Right ventricle myocardium superior (tissue), 1 donor: ENCODE measurements around the gene OR52K2. TPM values are rescaled to one million over a fixed set of nuclear protein-coding genes. Genes with fewer than 3 reads are reported as not detected.
"Not testable (repeated sequence)": the region's sequence is repeated elsewhere in the genome, so short reads cannot be mapped to it uniquely, and the experiment has no call there.

Experiments
- ATAC-seq: fragments of 200-7000 bp; cut with Tn5 transposase; one replicate; pipeline ENCODE4 v1.9.1; 2020; ENCODE audit warnings: mild to moderate bottlenecking; ENCODE audit not compliant: poor library complexity
- DNase-seq: peaks from one replicate; pipeline ENCODE4 v3.0.0-alpha.2; 2020
- intact Hi-C: fragments of 100-400 bp; cut with DNase I; formaldehyde crosslinking; loops from one replicate; pipeline ENCODE4 v1.11.2; 2022
- long read RNA-seq: library from polyadenylated mRNA; unstranded; transcript quantifications from one replicate; pipeline ENCODE4 v2.0.0, GENCODE V29; 2021
- total RNA-seq: library from RNA; stranded (reverse); fragmentation: NEBNext Ultra II Directional; extraction: Animal tissue kit (Norgen Biotek cat#: 25700); gene quantifications from one replicate; pipeline ENCODE4 v1.2.1, GENCODE V29; 2021
- donor health status: DM: no; HTN: yes; CAD: no; lungs with severe emphysema.

OR52K2 gene
- total RNA-seq, result not detected
- long read RNA-seq, result 0 reads

- DNase-seq, result no peak
- intact Hi-C loops, result no loop called here
- ATAC-seq, result no peak
Measured at GRCh38 chr11:4448995-4449394, at the start of gene OR52K2. Gene OR52K2 (plus strand): TSS chr11:4449295. CDS start chr11:4449340, 45 bp downstream.

GRCh38 chr11:4406206-4406605 lies 42.9 kb upstream of the OR52K2 start:
- intact Hi-C loops, ATAC-seq, DNase-seq: not testable (repeated sequence)

- DNase-seq (no peak), ATAC-seq (no peak)
- intact Hi-C loops, result no loop called here
Measured at GRCh38 chr11:4416306-4416705, 32.8 kb upstream of the OR52K2 start.

GRCh38 chr11:4416816-4417215 lies 32.3 kb upstream of the OR52K2 start:
- DNase-seq, result no peak
- intact Hi-C loops, result no loop called here
- ATAC-seq, result no peak

GRCh38 chr11:4418403-4418802 lies 30.7 kb upstream of the OR52K2 start:
- intact Hi-C loops, result no loop called here
- ATAC-seq (no peak), DNase-seq (no peak)

GRCh38 chr11:4430051-4430450 lies 19.0 kb upstream of the OR52K2 start:
- no peak for ATAC-seq
- intact Hi-C loops, result no loop called here
- DNase-seq, result no peak

- intact Hi-C loops, result no loop called here
- no peak for ATAC-seq
- DNase-seq, result no peak
Measured at GRCh38 chr11:4433856-4434255, 15.2 kb upstream of the OR52K2 start.

GRCh38 chr11:4436411-4436810 lies 12.7 kb upstream of the OR52K2 start:
- intact Hi-C loops, result no loop called here
- no peak for DNase-seq
- no peak for ATAC-seq

GRCh38 chr11:4441515-4441914 lies 7.6 kb upstream of the OR52K2 start:
- ATAC-seq (no peak), DNase-seq (no peak)
- intact Hi-C loops, result no loop called here

GRCh38 chr11:4443232-4443891 lies 5.7 kb upstream of the OR52K2 start:
- intact Hi-C loops, result no loop called here
- no peak for ATAC-seq

GRCh38 chr11:4453118-4453517 lies 4.0 kb downstream of the OR52K2 start:
- ATAC-seq (no peak), DNase-seq (no peak)
- intact Hi-C loops, result no loop called here

More at GRCh38 chr11:4443232-4443891, 5.7 kb upstream of the OR52K2 start:
- no peak for DNase-seq

- intact Hi-C loops, result no loop called here
- ATAC-seq (no peak), DNase-seq (no peak)
Measured at GRCh38 chr11:4454021-4454420, 4.9 kb downstream of the OR52K2 start.

- intact Hi-C loops, result no loop called here
- ATAC-seq (peak; percentile 68), DNase-seq (no peak)
Measured at GRCh38 chr11:4455419-4455818, 6.3 kb downstream of the OR52K2 start.

- intact Hi-C loops, result no loop called here
- ATAC-seq (peak; percentile 57), DNase-seq (peak; percentile 51)
Measured at GRCh38 chr11:4459500-4459899, 10.4 kb downstream of the OR52K2 start.

GRCh38 chr11:4460151-4460550 lies 11.1 kb downstream of the OR52K2 start:
- DNase-seq (no peak), ATAC-seq (no peak)
- intact Hi-C loops, result no loop called here

GRCh38 chr11:4464216-4465159 lies 15.4 kb downstream of the OR52K2 start:
- ATAC-seq (no peak), DNase-seq (no peak)
- intact Hi-C loops, result no loop called here

- intact Hi-C loops, result no loop called here
- DNase-seq (no peak), ATAC-seq (no peak)
Measured at GRCh38 chr11:4465407-4465806, 16.3 kb downstream of the OR52K2 start.

GRCh38 chr11:4466131-4466870 lies 17.2 kb downstream of the OR52K2 start:
- intact Hi-C loops, result no loop called here
- ATAC-seq (no peak), DNase-seq (no peak)

GRCh38 chr11:4466871-4467442 lies 17.9 kb downstream of the OR52K2 start:
- intact Hi-C loops, result no loop called here
- DNase-seq, result no peak
- no peak for ATAC-seq
